NB4 (cell line): ENCODE results near the gene OR13C3.

Experiments used
- MYC ChIP-seq: IDR thresholded peaks from 2 replicates; pipeline ENCODE4 v1.6.1; 2011; ENCODE audit warnings: low read depth, low read length
- POLR2A ChIP-seq: IDR thresholded peaks from 2 replicates; pipeline ENCODE4 v1.6.1; 2011; ENCODE audit warnings: mild to moderate bottlenecking; ENCODE audit not compliant: insufficient read length; ENCODE audit errors: extremely low read depth
- TF ChIP-seq, protein P1 (sequence below): IDR thresholded peaks from one replicate; pipeline ENCODE4 v1.5.1; 2012; ENCODE audit warnings: low read depth, low read length

DNA sequence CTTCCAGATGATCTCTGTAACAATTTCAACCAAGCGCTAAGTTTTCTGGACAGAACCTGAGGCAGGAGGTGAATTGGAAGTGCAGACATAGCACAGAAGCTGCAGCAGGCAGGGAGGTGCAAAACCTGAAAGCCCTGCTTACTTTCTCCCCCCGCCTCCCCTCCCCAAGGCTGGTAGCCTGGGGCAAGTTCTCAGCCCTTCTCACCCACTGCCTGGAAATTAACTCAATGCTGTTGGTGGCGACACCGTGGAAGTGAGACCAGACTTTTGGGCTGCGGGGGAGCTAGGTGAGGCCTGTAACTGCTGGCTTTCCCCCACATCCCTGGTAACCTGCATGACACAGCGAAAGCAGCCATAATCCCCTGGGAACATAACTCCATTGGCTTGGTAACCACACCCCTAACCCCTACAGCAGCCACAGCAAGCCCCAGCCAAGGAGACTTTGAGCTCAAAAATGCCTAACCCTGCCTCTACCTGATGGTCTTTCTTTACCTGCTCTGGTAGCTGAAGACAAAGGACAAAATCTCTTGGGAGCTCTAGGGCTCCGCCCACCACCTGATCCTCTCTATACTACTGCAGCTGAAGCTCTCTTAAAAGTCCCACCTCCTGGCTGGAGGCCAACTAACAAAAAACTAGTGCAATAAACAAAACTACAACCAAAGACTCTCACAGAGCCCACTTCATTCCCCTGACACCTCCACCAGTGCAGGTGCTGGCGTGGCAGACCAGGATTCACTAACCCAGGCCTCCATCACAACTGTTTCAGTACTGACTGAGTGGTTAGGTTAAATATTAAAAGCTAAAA lies 20.4 kb upstream of the OR13C3 start:
- no peak for TF ChIP-seq POLR2A
- TF ChIP-seq, protein P1, sequence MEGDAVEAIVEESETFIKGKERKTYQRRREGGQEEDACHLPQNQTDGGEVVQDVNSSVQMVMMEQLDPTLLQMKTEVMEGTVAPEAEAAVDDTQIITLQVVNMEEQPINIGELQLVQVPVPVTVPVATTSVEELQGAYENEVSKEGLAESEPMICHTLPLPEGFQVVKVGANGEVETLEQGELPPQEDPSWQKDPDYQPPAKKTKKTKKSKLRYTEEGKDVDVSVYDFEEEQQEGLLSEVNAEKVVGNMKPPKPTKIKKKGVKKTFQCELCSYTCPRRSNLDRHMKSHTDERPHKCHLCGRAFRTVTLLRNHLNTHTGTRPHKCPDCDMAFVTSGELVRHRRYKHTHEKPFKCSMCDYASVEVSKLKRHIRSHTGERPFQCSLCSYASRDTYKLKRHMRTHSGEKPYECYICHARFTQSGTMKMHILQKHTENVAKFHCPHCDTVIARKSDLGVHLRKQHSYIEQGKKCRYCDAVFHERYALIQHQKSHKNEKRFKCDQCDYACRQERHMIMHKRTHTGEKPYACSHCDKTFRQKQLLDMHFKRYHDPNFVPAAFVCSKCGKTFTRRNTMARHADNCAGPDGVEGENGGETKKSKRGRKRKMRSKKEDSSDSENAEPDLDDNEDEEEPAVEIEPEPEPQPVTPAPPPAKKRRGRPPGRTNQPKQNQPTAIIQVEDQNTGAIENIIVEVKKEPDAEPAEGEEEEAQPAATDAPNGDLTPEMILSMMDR: no peak
- TF ChIP-seq MYC: no peak
